ENCODE measurements around the gene SNRNP35.
A peak's percentile ranks its signal among the peaks of the same experiment; 100 is the strongest.

- TF ChIP-seq CTCF (IDR thresholded peaks at IDR 0.05) (peak in 1 of 6 experiments; percentile 2), POLR2A (IDR thresholded peaks at IDR 0.05) (peak in 1 of 4 donors; percentile 49)
Observed at GRCh38 chr12:123457980-123458779, at the start of gene SNRNP35.

Measured in esophagus squamous epithelium (tissue), 4 donors.